ENCODE results near the gene SHMT1.

The SHMT1 gene

DNA sequence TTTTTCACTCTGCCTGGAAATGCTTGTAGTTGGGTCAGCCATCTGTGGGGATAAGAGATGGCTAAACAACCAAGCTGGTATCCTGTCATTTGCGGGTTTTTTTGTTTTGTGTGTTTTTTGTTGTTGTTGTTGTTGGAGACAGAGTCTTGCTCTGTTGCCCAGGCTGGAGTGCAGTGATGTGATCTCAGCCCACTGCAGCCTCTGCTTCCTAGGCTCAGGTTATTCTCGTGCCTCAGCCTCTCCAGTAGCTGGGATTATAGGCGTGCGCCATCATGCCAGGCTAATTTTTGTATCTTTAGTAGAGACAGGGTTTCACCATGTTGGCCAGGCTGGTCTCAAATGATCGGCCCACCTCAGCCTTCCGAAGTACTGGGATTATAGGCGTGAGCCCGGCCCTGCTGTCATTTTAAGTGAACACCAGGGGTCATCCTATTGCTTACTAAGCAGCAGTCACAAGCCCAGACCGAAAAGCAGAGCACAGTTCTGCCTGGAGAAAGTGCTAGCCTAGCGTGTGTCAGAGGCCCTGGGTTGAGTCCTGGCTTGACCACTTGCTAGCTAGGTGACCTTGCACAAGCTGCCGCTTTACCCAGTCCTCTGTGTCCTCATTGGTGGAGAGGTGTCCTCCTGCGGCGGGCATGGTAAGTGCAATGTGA, 43.6 kb downstream of the SHMT1 start:
- Histone ChIP-seq H3F3A (ENCODE audit: low read depth) (no peaks in the 10 kb centered on the region), H3K79me2 (ENCODE audit: insufficient read depth, low read length) (peaks cover 42% of the 10 kb centered on the region), H3K27me3 (ENCODE audit: insufficient read depth, low read length, poor library complexity, severe bottlenecking) (no peaks in the 10 kb centered on the region), H3K4me1 (ENCODE audit: insufficient read depth, low read length, poor library complexity, severe bottlenecking) (peaks cover 24% of the 10 kb centered on the region), H2AFZ (ENCODE audit: low read length) (no peak overlapping the region), H3K9ac (ENCODE audit: low read depth, low read length, poor library complexity, severe bottlenecking) (no peak overlapping the region), H3K4me2 (ENCODE audit: low read depth, low read length, poor library complexity, severe bottlenecking) (peak overlapping the region; percentile 39), H4K20me1 (ENCODE audit: insufficient read depth, low read length, poor library complexity, severe bottlenecking) (peaks cover 15% of the 10 kb centered on the region), H3K9me3 (ENCODE audit: insufficient read depth, low read depth, low read length) (no peaks in the 10 kb centered on the region), H3K36me3 (ENCODE audit: insufficient read depth, low read length) (no peaks in the 10 kb centered on the region), H3K9me2 (replicated peaks; ENCODE audit: low read depth, low read length) (no peaks in the 10 kb centered on the region), H3K4me3 (ENCODE audit: low read length, poor library complexity, severe bottlenecking) (no peak overlapping the region)
- TF ChIP-seq, protein P1, sequence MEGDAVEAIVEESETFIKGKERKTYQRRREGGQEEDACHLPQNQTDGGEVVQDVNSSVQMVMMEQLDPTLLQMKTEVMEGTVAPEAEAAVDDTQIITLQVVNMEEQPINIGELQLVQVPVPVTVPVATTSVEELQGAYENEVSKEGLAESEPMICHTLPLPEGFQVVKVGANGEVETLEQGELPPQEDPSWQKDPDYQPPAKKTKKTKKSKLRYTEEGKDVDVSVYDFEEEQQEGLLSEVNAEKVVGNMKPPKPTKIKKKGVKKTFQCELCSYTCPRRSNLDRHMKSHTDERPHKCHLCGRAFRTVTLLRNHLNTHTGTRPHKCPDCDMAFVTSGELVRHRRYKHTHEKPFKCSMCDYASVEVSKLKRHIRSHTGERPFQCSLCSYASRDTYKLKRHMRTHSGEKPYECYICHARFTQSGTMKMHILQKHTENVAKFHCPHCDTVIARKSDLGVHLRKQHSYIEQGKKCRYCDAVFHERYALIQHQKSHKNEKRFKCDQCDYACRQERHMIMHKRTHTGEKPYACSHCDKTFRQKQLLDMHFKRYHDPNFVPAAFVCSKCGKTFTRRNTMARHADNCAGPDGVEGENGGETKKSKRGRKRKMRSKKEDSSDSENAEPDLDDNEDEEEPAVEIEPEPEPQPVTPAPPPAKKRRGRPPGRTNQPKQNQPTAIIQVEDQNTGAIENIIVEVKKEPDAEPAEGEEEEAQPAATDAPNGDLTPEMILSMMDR (conservative IDR thresholded peaks at IDR 0.05; ENCODE audit: low read length), result peak; percentile 63
- TF ChIP-seq EZH2phosphoT487 (IDR thresholded peaks at IDR 0.05; ENCODE audit: borderline replicate concordance), result no peak

DNA sequence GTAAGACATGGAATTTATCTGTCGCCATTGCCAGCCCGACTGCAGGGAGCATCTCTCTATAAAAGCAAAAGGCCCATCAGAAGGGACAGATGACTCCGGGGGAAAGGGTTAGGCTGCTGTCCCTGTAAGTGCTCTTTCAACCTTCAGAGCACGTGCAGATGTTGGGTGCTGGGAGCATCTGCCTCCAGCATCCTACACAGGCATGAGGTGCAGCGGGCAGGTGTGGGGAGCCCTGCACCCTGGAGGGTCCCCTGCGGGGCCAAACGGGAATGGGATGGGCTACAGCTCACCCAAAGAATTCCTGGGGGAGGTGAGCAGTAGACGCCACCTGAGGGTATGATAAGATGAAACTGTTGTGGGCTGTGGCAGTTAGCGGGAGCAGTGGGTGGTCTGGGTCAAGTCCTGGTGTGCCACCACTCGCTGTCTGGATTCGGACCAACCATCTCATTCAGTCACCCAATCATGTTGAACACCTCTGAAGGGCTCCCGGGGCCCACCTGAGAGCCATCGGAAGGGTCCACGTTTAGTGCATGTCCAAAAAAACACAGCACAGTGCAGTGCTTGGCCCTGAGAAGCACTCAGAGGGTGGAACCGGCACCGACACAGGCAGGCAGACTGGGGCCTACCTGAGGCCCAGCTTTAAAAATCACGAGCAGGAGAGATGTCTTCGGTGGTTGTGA, 44.4 kb downstream of the SHMT1 start:
- Histone ChIP-seq H3K9me3 (ENCODE audit: insufficient read depth, low read depth, low read length) (no peaks in the 10 kb centered on the region), H3F3A (ENCODE audit: low read depth) (no peaks in the 10 kb centered on the region), H3K36me3 (ENCODE audit: insufficient read depth, low read length) (no peaks in the 10 kb centered on the region), H4K20me1 (ENCODE audit: insufficient read depth, low read length, poor library complexity, severe bottlenecking) (peaks cover 18% of the 10 kb centered on the region), H3K79me2 (ENCODE audit: insufficient read depth, low read length) (peaks cover 50% of the 10 kb centered on the region), H3K4me2 (ENCODE audit: low read depth, low read length, poor library complexity, severe bottlenecking) (peak overlapping the region; percentile 39), H2AFZ (ENCODE audit: low read length) (no peak overlapping the region), H3K9me2 (replicated peaks; ENCODE audit: low read depth, low read length) (no peaks in the 10 kb centered on the region), H3K27me3 (ENCODE audit: insufficient read depth, low read length, poor library complexity, severe bottlenecking) (no peaks in the 10 kb centered on the region), H3K4me1 (ENCODE audit: insufficient read depth, low read length, poor library complexity, severe bottlenecking) (peaks cover 26% of the 10 kb centered on the region), H3K4me3 (ENCODE audit: low read length, poor library complexity, severe bottlenecking) (no peak overlapping the region), H3K9ac (ENCODE audit: low read depth, low read length, poor library complexity, severe bottlenecking) (peak overlapping the region; percentile 20)
- no peak for TF ChIP-seq EZH2phosphoT487 (IDR thresholded peaks at IDR 0.05; ENCODE audit: borderline replicate concordance)
- TF ChIP-seq, protein P1 (conservative IDR thresholded peaks at IDR 0.05; ENCODE audit: low read length), result no peak

DNA sequence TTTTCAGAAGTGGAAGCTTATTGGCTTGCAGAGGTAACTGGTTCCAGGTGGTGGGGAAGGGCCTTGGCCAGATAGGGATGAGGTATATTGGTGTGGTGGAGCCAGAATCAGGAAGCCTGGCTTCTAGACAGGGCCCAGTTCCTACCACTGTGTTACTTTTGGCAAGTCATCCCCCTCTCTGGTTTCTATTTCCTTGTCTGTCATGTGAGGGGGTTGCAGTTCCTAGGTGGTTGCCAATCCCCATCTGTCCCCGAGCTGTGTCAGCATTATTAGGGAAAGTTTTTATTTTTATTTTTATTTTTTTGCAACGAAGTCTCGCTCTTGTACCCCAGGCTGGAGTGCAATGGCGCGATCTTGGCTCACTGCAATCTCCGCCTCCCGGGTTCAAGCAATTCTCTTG, 45.2 kb downstream of the SHMT1 start:
- Histone ChIP-seq H3K9me2 (replicated peaks; ENCODE audit: low read depth, low read length) (no peaks in the 10 kb centered on the region), H3K79me2 (ENCODE audit: insufficient read depth, low read length) (peaks cover 58% of the 10 kb centered on the region), H3K4me3 (ENCODE audit: low read length, poor library complexity, severe bottlenecking) (peak overlapping the region; percentile 84), H4K20me1 (ENCODE audit: insufficient read depth, low read length, poor library complexity, severe bottlenecking) (peaks cover 26% of the 10 kb centered on the region), H3K9me3 (ENCODE audit: insufficient read depth, low read depth, low read length) (no peaks in the 10 kb centered on the region), H3F3A (ENCODE audit: low read depth) (no peaks in the 10 kb centered on the region), H3K9ac (ENCODE audit: low read depth, low read length, poor library complexity, severe bottlenecking) (peak overlapping the region; percentile 93), H3K4me2 (ENCODE audit: low read depth, low read length, poor library complexity, severe bottlenecking) (peak overlapping the region; percentile 86), H2AFZ (ENCODE audit: low read length) (no peak overlapping the region), H3K27me3 (ENCODE audit: insufficient read depth, low read length, poor library complexity, severe bottlenecking) (no peaks in the 10 kb centered on the region), H3K36me3 (ENCODE audit: insufficient read depth, low read length) (no peaks in the 10 kb centered on the region), H3K4me1 (ENCODE audit: insufficient read depth, low read length, poor library complexity, severe bottlenecking) (peaks cover 34% of the 10 kb centered on the region)
- no peak for TF ChIP-seq EZH2phosphoT487 (IDR thresholded peaks at IDR 0.05; ENCODE audit: borderline replicate concordance)
- TF ChIP-seq, protein P1 (conservative IDR thresholded peaks at IDR 0.05; ENCODE audit: low read length), result no peak
